HFF-Myc (cell line): ENCODE measurements around the gene SLC39A9.

Source experiments
- DNase-seq: peaks from one replicate; pipeline ENCODE4 v3.0.0-alpha.2; 2011; ENCODE audit warnings: low read depth; ENCODE audit errors: extremely low read depth
- H3K4me3 ChIP-seq: replicated peaks from 2 replicates; pipeline ENCODE4 v1.5.1; 2011; ENCODE audit warnings: low read depth, mild to moderate bottlenecking, control low read depth, low read length
- CTCF ChIP-seq: IDR thresholded peaks from 2 replicates; pipeline ENCODE4 v1.5.1; 2012; ENCODE audit warnings: mild to moderate bottlenecking, low read depth, low read length, control low read depth; ENCODE audit errors: missing control alignments

Gene SLC39A9

GRCh38 chr14:69487226-69487625 lies 88.7 kb downstream of the SLC39A9 start:
- H3K4me3 ChIP-seq = no peak overlapping the region
- TF ChIP-seq CTCF = no peak

GRCh38 chr14:69487771-69488170 lies 89.3 kb downstream of the SLC39A9 start:
- DNase-seq = no peak
- TF ChIP-seq CTCF = no peak
- no peak overlapping the region for H3K4me3 ChIP-seq

More at GRCh38 chr14:69487226-69487625, 88.7 kb downstream of the SLC39A9 start:
- no peak for DNase-seq

- no peak for DNase-seq
- H3K4me3 ChIP-seq = no peak overlapping the region
- no peak for TF ChIP-seq CTCF
Observed at GRCh38 chr14:69489495-69489894, 91.0 kb downstream of the SLC39A9 start.

GRCh38 chr14:69490219-69490918 lies 91.9 kb downstream of the SLC39A9 start:
- no peak overlapping the region for H3K4me3 ChIP-seq
- TF ChIP-seq CTCF = no peak
- DNase-seq = no peak

GRCh38 chr14:69491193-69491592 lies 92.7 kb downstream of the SLC39A9 start:
- TF ChIP-seq CTCF = no peak
- no peak for DNase-seq
- H3K4me3 ChIP-seq = no peak overlapping the region

- no peak for DNase-seq
- H3K4me3 ChIP-seq = no peak overlapping the region
- no peak for TF ChIP-seq CTCF
Observed at GRCh38 chr14:69493038-69493437, 94.5 kb downstream of the SLC39A9 start.

GRCh38 chr14:69493791-69494190 lies 95.3 kb downstream of the SLC39A9 start:
- no peak for DNase-seq
- H3K4me3 ChIP-seq = no peak overlapping the region
- no peak for TF ChIP-seq CTCF
